Sigmoid colon (tissue), 4 donors: Measurements from ENCODE around the gene EML4.

Experiments used
- CTCF ChIP-seq, 4 experiments: fragments of 450-650 bp in 3 of 4; fragments of 200-600 bp in 1 of 4; IDR thresholded peaks; one replicate each; pipeline ENCODE4 v1.5.1; 2016 to 2019; ENCODE audit warnings: antibody characterized with exemption in 4 of 4, mild to moderate bottlenecking in 3 of 4, moderate library complexity in 2 of 4
- EP300 ChIP-seq, 4 donors: sonication (generic); formaldehyde crosslinking; IDR thresholded peaks; one replicate each; pipeline ENCODE4 v1.6.1; 2017; ENCODE audit warnings: antibody characterized with exemption in 4 of 4
- POLR2A ChIP-seq, 2 donors: fragments of 450-650 bp; IDR thresholded peaks; one replicate each; pipeline ENCODE4 v1.6.1; 2016; ENCODE audit warnings: antibody characterized with exemption in 2 of 2, mild to moderate bottlenecking in 2 of 2, moderate library complexity in 2 of 2
- POLR2AphosphoS5 ChIP-seq, 4 donors: sonication (generic); formaldehyde crosslinking; IDR thresholded peaks; one replicate each; pipeline ENCODE4 v1.6.1; 2017; ENCODE audit warnings: antibody characterized with exemption in 4 of 4

GRCh38 chr2:42199626-42200025 lies 30.5 kb downstream of the EML4 start:
- TF ChIP-seq CTCF (IDR thresholded peaks at IDR 0.05), result no peak
- TF ChIP-seq POLR2AphosphoS5 (IDR thresholded peaks at IDR 0.05), result no peak
- TF ChIP-seq POLR2A (IDR thresholded peaks at IDR 0.05), result no peak
- no peak for TF ChIP-seq EP300 (IDR thresholded peaks at IDR 0.05)
